GM21529 (cell line): ENCODE measurements around the gene TGFBR1.
A peak's percentile ranks its signal among the peaks of the same experiment; 100 is the strongest.

Experiments used
- ATAC-seq: cut with Tn5 transposase; IDR thresholded peaks from one replicate; pipeline ENCODE4 v1.9.1; 2021; ENCODE audit not compliant: unreplicated experiment

Gene TGFBR1

DNA sequence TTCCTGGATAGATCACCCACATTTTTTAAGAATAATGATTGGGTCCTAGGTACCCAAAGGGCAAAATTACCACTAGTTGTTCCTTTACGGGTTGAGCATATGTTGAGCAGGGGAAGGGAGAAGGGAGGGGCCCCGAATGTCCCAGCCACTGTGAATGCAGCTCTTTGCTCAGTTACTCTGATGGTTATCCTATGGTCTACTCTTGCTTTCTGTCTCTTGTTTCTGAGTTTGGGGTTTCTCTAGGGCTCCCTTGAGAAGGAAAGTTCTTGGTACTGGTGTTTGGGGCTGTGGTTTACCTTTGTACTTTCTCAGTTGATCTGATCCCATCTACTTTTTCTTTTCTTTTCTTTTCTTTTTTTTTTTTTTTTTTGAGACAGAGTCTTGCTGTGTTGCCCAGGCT is 61.2 kb downstream of the TGFBR1 start:
- ATAC-seq = no peak

DNA sequence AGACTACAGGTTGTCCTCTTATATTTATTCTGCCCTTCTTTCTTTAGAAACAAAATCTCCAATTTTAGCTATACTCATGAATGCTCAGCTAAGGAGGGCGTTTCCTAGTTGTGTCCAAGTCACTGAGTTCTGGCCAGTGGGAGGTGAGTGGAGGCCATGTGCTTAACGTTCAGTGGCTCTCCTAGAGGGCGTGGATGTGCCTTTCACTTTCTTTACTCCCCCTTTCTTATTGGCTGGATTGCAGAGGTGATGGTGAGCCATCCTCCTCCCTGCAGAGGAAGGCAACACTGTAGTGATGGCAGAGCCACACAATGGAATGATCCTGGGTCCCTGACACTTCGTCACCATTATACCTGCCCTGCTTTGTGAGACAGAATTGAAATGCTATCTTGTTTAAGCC is 62.2 kb downstream of the TGFBR1 start:
- ATAC-seq = no peak

DNA sequence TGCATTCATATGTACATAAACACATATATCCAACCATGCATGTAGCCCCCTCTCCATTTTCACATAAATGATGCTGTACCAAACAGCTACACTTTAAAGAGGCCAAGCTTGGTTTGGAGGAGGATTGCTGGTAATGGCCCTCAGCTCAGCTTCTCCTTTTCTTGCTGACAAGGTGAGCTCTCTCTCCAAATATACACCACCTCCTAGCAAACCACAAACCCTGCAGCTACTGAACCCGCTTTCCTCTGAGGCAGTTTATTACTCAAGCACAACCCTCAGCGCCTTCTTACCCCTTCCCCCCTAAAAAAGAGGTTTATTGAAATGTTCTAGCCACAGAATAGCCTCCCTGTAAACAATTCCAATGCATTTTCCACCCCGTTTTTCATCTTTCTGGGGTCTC is 62.8 kb downstream of the TGFBR1 start:
- ATAC-seq = no peak

DNA sequence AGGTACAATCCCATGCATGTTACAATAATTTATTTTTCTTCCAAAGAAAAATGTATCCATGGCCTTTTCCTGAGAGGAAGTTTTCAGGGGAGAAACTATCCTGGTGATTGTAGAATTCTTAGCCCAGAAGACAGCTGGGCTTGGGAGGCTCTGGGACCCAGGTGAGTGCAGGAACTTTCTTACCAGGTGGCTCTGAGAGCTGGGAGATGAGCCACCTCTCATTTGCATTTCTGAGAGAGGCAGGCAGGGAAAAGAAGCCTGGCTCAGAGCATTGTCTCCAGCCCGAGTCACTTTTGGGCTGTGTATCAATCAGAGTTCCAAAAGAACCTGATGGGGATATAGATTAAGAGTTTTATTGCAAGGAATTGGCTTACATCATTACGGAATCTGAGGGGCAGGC is 64.2 kb downstream of the TGFBR1 start:
- ATAC-seq = no peak

DNA sequence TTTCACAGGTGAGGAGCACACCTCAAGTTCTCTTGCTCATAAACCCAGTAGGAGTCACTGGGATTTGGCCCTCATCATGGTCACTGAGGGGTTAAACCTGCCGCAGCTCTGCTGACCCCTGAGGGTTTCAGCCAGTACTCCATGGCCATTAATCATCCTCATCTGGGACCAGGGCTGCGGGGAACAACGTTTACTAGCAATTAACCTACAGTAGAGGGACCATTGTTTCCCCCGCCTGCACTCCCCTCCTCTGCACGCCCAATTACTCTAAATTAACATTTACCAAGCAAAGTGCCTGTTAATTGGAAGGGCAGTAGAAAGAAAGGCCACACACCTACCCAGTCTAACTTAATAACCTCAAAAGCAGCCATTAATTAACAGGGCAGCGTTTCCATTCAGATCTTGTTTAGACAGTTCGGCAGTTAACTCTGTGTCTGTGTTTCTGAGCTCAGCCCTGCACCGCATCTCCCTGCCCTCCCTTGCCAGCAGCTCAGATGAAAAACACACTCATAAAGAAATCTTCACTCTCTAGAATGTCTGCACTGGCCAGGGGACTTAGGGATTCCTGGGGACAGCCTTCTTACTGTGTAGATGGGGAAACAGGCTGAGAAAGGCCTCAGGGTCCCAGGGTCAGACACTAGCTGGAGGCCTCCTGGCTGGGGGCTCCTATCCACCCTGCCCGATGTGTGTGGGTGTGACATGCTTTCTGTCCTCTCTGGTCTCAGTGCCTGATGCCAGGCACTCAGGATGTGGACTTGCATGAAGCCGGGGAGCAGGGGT is 65.3 kb downstream of the TGFBR1 start:
- no peak for ATAC-seq

DNA sequence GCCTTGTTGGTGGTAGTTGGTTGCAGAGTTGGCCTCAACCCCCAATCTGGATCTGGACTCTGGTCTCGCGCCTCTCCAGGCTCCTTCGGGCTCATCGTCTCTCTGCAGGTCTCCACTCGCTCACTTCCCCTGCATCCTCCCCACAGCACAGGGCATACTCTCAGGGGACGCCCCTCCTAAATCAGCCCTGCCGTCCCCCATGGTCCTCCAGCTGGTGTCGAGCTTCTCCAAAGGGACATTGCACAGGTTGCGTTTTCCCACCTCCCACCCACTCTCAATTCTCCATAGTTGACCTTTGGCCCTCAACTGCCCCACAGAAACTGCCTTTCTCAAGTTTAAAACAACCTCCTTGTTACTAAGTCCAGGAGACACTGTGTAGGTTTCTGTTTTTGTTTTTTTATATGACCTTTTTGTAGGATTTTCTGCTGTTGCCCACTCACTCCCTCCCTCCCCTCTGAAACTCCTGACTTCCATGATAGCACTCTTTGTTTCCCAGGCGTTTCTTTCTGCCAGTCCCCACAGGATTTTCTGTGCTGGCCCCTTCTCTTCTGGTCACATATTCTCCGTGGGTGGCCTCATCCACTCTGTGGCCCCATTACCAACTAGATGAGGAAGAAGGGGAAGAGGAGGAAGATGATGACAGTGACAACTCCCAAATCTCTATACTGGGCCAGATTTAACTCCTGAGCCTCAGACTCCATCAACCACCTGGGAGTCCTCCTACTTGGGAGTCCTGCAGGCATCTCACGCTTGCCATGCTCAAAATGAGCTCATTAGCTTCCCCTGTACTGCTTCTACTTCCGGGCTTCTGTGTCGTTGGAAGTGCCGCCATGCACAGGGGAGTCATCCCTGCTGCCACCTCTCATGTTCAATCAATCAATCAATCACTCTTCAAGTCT is 66.6 kb downstream of the TGFBR1 start:
- no peak for ATAC-seq

DNA sequence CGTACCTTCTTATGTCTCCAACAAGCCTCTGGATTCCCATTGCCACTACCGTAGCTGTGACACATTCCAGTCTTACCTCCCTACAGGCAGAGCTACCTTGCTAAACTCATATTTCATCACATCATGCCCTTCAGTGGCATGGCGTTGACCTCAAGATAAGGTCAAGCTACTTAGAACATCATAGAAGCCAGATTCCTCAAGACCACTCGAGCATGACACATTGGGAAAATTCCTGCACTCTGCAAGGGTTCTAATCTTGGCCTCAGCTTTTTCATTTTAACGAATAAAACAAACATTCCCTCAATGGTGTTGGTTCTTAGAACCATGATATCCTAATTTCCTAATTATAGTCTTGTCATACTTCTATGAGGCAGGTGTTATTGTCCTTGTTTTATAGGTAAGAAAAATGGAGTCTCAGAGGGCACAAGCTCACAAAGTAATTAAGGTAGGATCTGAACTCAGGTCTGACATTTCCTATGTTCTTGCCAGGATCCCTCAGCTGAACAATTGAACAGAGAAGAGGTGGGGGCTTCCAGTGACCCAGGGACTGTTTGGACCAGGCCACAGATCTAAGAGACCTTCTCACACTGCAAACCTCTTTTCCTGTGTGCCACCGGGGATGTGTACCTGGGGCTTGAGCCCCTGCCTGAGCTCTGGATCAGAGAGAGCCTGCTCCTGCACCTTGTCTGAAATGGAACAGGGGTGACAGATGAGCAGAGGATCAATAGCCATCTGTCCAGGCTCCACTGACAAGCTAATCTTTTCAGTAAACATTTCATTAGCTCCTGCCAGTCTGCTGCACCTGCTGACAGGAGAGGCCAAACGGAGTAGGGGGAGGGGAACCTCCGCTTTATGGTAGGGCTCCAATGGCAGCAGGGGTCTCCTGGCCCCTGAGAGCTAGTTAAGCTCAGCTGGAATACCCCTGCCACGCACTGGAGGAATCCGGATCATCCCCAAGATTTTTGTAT is 67.5 kb downstream of the TGFBR1 start:
- no peak for ATAC-seq

DNA sequence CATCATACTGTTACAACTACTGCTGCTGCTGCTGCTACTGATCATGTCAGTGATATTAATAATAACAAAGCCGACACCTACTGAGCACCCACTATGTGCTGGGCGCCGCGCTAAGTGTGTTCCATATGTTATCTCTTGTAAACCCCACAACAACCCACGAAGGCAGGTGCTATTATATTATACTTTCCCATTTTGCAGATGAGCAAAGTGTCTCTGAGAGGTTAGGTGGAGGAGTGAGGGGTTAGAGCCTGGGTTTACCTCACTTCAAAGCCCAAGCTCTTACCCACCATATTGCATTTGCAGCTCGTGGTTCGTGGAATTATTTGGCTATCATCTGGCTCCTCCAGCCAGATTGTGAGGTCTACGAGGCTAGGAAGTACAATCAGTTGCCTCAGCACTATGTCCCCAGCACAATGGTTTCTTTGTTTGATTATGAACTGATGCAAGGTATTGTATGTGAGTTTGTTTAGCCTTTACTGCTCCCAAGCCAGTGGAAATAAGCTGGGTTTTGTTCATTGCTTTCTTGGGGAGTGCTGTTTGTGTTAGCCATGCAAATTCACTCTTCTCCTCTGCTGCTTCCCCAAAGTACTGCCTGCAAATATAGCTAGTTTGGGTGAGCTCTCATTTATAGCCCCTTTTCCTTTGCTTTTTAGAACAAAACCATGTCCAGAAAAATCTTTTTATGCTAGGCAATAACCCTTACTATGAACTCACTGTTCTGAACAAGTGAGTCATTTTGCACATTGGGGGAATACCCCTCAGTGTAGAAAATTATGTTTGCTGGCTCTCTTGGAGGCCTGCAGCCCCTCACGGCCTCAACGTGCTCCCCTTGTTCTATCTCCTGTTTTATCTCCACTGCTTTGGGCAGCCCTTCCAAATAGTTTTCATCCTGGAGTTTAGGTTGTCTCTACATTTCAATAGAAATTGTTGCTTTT is 68.9 kb downstream of the TGFBR1 start:
- no peak for ATAC-seq

DNA sequence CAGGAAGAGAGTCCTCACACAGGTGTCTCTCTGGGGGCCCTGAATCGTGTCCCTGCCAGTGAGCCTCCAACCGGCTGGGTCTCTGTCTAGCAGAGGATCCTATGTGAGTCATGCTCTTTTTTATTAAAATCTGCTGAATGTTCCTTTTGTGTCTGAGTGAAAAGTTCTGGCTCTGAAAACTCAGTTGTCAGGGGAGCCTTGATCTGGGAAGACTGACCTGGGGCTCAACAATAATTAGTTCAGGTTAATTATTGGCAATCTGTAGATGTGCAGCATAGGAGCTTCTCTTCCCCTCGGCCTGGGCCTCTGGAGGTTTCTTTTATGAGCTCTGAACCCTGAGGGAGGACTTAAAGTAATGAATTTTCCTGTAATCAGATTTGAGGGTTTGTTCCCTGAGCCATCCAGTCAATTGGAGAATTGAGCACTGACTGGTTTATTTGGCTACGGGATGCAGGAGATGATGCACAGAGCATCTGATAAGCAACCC is 71.7 kb downstream of the TGFBR1 start:
- ATAC-seq = no peak

DNA sequence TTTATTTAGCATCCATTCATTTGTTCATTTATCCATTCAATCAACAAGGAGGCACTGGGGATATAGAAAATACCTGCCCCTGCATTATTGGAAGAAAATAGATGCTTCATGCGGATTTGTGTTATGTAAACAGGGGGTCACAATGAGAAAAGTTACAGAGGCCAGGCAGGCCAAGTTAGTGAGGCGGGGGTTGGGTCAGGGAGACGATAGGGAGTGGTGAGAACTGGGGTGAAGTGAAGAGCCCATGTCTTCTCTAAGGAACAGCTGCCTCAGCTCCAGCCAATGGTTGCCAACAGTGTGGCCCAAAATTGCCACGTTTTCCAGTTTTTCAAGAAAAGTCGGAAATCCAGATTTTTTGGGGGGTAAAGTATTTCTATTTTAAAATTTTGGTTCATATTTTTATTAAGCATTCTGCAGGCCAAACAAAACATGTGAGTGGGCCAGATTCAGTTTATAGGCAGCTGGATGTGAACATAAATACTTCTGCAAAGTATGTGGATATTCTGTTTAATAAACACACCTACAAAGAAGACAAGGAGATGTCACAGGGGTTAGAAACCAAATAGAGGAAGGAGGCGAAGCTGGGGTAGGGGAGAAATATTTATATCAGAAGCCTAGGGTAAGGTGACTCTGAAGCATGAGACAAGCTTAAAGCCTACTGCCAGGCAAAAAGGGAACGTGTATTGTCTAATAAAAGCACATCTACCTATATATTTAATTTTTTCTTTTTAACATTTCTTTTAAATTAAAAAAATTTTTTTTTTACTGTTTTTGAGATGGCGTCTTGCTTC is 72.9 kb downstream of the TGFBR1 start:
- ATAC-seq = no peak

DNA sequence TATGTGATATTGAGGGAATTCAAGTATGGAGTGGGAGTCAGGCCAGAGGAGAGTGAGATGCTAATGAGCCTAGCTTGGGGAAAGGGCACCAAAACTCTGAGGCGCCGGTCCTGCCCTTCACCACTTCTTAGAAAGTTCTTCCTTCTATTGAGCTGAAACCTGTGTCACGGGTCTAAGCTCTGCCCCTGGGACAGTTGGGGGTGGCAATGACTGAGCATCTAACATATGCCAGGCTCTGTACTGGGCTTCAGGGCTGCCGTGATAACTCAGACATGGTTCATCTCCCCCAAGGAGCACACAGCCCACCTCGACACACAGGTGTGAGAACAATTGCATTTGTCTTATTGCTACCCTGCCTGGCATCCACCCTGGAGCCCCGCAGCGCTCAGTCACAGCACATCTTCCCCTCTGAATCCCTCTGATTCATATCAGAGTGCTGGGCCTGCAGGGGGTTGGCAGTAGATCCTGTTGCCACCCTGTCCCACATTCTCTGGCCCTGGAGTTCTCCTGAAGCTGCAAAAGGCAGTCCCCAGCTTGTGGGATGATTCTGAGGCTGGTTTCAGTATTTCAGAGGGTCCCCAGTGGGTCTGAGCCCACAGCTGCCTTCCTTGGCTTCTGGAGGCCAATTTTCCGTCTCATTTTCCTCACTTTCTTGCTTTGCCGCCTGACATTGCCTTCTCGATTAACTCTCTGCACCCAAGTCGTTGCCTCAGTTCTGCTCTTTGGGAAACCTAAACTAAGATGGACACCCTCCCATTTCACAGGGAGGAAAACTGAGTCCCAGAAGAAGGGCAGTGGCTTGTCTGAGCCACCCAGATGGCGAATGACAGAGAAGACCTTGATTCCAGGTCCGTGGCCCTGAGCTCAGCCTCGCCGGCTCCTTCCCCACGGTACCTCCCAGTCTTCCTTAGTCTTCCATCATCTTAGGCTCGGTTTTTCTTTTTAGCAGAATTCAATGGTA is 74.3 kb downstream of the TGFBR1 start:
- ATAC-seq = no peak

DNA sequence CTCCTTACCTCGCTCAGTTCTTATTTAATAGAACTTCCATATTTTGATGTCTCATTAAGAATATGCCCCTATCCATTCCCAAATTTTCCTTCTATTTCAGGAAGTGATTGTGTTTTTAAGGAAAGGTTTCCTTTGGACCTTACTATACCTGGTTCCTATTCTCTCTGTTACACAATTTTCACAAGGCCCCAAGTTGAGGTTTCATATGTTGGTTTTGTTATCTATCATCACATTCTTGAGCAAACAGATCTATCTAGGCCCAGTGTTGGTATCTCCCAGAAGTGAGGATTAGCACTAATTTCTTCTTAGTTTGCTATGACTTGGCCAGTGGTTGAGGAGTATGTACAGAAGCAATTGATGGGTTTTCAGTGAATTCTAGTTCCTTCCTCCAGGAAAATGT is 75.3 kb downstream of the TGFBR1 start:
- peak; percentile 42 for ATAC-seq

DNA sequence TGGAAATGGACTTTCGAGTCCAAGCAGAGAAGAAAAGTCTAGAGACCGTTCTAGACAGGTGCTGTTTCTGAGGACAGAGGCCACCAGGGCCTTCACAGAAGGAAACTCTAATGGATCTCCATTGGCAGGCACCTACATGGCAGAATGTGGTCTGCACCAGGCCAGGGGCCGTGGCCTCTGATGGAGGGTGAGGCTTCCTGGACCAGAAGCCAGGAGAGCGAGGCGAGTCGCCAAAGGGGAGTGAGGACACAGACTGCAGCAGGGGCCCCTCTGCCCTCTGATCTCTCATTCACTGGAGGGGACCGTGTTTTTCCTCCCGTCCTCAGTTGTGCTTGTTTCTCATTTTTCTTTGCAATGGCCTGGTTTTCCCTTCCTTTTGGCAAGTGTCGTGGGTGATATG is 75.7 kb downstream of the TGFBR1 start:
- no peak for ATAC-seq

DNA sequence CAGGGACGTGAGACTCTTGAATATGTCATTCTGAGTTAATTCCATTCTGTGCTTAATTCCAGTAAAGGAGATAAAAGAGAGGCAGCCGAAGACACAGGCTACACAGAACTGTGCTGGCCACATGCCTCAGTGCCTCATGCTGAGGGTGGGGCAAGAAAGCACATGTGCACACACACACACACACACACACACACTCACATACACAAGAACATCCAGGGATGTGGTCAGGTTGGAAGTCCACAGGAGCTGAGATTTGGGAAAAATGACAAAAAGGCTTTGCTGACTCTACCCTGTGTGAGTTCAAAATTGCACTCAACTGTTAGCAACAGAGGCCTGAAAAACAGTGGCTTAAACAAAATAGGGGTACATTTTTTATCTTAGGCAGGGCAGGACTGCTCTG is 76.3 kb downstream of the TGFBR1 start:
- no peak for ATAC-seq

DNA sequence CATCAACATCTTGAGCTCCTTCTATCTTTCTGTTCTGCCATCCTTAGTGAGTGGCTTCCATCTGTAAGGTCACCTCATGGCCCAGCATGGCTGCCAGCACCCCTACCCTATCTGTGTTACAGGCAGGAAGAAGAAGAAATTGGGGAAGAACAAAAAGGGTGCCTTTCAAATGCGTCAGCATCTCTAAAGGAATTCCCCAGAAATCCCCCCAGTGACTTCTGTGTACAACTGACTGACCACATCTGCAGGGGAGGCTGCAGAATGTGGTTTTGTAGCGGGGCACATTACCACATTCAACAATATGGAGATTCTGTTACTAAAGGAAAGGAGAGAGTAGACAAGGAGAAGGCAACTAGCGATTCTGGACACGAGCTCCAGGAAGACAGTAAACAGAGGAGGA is 76.7 kb downstream of the TGFBR1 start:
- ATAC-seq = peak; percentile 53

DNA sequence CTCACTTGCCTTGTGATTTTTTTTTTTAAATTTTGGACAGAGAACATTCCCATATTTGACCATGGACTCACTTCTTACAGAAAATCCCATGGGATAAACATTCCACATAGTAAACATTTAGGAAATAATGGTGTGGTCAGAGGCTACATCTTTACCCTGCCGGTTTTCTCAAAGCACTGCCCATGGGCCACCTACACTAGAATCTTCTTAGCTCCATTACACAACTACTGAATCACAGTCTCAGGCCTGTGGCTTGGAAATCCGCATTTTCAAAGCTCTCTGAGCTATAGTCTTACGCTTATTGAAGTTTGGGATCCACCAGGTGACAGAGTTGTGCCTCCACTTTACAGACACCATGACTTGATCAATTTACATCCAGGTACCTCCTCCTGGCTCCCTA is 77.4 kb downstream of the TGFBR1 start:
- no peak for ATAC-seq

DNA sequence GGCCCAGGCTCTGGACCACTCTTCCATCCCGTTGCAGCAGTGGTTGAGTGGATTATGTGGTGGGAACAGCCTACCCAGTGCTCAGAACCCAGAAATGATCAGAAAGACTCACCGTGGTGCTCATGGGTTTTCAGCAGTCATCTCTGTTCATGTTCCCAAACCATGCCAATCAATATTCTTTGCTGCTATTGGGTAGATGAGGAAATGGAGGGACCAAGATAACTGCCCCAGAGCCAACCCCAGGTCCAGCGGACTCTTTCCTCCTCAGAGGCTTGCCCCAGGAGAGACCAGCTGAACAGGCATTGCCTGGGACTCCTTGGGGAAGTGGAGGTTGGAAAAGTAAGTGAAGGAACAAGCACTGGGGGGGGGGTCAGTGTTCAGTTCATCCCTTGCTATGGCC is 78.7 kb downstream of the TGFBR1 start:
- no peak for ATAC-seq

DNA sequence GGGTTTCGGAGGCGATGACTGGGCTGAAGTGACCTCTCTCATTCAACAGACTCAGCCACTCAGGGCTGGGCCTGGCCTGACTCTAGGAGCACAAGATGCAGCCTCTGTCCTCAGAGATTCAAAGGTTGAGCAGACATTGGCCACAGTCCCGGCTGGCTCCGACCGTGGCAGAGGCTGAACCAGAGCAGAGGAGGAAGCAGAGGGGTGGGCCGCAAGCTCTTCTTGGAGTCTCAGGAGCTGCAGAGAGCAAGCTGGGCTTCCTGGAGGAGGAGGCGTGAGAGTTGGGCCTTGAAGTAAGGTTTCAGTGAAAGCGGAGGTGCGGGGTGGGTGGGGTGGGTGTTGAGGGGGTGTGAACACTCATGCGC is 79.2 kb downstream of the TGFBR1 start:
- ATAC-seq = no peak
